Chondrocyte (in vitro differentiated cells): Measurements from ENCODE around the gene PAPOLA. TPM values are rescaled to one million over a fixed set of nuclear protein-coding genes. Genes with fewer than 3 reads are reported as not detected.

Source experiments
- DNase-seq: peaks from one replicate; pipeline ENCODE4 v3.0.0; 2021; ENCODE audit warnings: mixed read lengths, low spot score
- H3K27ac Mint-ChIP-seq: one replicate; pipeline ENCODE4 v1.8.0; 2021; ENCODE audit warnings: mild to moderate bottlenecking, moderate library complexity, mixed read lengths; ENCODE audit not compliant: unreplicated experiment
- H3K27me3 Mint-ChIP-seq: 2 replicates; pipeline ENCODE4 v1.8.0; 2021; ENCODE audit warnings: low read depth, mixed read lengths
- H3K36me3 Mint-ChIP-seq: 2 replicates; pipeline ENCODE4 v1.8.0; 2021; ENCODE audit warnings: low read depth, mixed read lengths
- H3K4me1 Mint-ChIP-seq: 2 replicates; pipeline ENCODE4 v1.8.0; 2021; ENCODE audit warnings: low read depth, mild to moderate bottlenecking, mixed read lengths
- H3K4me3 Mint-ChIP-seq: one replicate; pipeline ENCODE4 v1.8.0; 2021; ENCODE audit warnings: mild to moderate bottlenecking, moderate library complexity, mixed read lengths; ENCODE audit not compliant: unreplicated experiment
- H3K9me3 Mint-ChIP-seq: 2 replicates; pipeline ENCODE4 v1.8.0; 2021; ENCODE audit warnings: low read depth, mixed read lengths
- total RNA-seq: library from RNA; stranded (reverse); gene quantifications from 3 replicates; pipeline ENCODE4 v1.2.1, GENCODE V29; 2021
- TF ChIP-seq, protein P1 (sequence below): fragments of 200-600 bp; sonication (generic); IDR thresholded peaks from 2 replicates; pipeline ENCODE4 v1.5.0; 2021; ENCODE audit warnings: antibody characterized with exemption, mild to moderate bottlenecking, moderate library complexity

PAPOLA gene
- total RNA-seq, 1 donor from 2014 or later = 114 TPM

DNA sequence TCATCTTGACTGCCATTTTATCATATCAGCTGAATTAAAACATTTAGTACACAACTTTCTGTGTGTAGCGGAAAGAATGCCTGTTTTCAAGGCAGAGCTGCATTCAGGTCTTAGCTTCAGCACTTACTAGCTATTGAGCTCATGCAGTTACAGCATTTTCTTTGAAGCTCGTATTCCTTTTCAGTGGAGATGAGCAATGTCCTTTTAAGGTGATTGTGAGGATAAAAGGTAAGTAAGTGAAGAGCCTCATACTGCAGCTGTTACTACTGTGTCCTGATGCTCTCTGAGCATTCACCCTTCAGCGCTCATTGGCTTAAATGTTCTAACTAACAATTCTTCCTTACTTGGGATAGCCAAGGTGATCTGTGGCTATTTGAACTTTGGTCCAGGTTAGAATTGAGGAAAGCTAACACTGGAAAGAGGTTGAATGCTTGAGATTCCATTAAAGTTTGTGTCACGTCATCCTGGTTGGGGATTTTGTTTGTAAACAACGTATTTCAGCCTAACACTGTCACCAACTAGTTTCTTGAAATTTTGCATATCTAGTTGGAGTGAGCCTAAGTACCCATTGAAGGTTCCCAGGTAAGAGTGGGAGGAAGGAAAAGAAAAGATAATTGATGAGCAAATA is 71.4 kb downstream of the PAPOLA start:
- TF ChIP-seq, protein P1, sequence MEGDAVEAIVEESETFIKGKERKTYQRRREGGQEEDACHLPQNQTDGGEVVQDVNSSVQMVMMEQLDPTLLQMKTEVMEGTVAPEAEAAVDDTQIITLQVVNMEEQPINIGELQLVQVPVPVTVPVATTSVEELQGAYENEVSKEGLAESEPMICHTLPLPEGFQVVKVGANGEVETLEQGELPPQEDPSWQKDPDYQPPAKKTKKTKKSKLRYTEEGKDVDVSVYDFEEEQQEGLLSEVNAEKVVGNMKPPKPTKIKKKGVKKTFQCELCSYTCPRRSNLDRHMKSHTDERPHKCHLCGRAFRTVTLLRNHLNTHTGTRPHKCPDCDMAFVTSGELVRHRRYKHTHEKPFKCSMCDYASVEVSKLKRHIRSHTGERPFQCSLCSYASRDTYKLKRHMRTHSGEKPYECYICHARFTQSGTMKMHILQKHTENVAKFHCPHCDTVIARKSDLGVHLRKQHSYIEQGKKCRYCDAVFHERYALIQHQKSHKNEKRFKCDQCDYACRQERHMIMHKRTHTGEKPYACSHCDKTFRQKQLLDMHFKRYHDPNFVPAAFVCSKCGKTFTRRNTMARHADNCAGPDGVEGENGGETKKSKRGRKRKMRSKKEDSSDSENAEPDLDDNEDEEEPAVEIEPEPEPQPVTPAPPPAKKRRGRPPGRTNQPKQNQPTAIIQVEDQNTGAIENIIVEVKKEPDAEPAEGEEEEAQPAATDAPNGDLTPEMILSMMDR = no peak
- Mint-ChIP-seq H3K27me3 (no peaks in the 10 kb centered on the region), H3K36me3 (no peaks in the 10 kb centered on the region), H3K4me3 (no peak overlapping the region), H3K27ac (no peak overlapping the region), H3K9me3 (no peaks in the 10 kb centered on the region), H3K4me1 (peaks cover 43% of the 10 kb centered on the region)
- DNase-seq = no peak

DNA sequence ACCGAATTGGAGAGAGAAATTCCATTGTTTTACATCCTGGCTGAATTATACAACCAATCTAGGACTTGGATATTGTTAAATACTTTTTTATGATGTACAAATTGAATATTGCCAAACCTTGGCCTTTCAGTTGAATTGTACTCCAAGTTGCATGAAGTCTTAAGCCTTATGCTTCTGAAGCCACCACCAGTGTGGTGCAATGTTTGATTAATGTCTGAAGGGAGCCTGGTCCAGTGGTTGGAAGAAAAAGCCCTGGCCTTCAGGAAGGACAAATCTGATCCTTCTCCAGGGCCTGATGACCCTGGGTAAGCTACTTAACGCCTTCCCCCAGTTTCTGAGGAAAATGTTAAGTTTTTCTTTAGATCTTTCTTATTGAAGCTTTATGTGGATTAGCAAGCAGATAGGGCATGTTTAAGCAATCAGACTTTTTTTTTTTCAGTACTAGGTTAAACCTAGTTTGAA is 72.0 kb downstream of the PAPOLA start:
- Mint-ChIP-seq H3K27ac (peak overlapping the region; percentile 30), H3K4me1 (peaks cover 37% of the 10 kb centered on the region), H3K9me3 (no peaks in the 10 kb centered on the region), H3K36me3 (no peaks in the 10 kb centered on the region), H3K27me3 (no peaks in the 10 kb centered on the region), H3K4me3 (no peak overlapping the region)
- DNase-seq = no peak
- TF ChIP-seq, protein P1 = no peak

DNA sequence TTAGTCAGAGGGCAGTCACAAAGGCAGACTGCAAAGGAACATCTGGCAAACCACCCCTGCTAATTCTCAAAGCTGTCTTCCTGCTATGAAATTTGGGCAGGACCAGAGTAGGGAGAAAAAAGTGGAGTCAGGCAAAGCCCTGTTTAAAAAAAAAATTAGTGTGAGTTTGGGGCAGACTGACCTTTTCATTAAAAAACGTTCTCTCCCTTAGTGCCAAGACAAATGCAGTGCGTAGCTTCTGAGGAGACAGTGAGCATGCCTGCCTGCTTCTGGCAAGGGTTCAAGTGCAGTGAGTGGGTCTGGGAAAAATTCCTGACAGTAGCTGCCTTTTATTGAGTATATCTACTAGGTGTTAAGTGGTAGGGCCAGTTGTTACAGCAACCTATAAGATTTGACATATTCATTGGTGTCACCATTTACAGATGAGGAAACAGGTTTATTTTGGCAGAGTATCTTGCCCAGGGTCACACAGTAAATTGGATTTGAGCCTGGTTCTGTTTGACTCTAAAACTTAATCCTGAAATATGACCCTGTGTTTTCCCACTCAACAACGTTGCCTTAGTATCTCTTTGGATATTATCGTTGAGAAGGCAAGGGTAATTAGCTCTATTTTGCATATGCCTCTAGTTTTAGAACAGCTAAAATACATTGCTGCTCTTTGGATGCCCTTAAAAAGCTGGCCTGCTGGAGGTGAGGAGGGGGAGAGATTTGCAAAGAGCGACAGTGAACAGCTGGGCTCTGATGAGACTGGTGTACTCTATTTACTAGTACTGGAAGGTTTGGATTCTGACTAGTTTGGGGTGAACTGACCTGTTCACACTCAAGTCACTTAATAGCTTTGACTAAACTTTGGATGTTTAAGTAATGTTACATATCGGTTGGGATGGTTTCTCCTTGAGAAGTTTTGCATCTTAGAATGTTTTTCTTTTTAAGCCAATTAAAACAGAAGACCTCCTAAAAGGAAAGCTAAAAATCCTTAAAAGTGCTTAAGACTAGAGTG is 72.8 kb downstream of the PAPOLA start:
- Mint-ChIP-seq H3K36me3 (no peaks in the 10 kb centered on the region), H3K4me1 (peaks cover 31% of the 10 kb centered on the region), H3K27me3 (no peaks in the 10 kb centered on the region), H3K4me3 (no peak overlapping the region), H3K27ac (peak overlapping the region; percentile 30), H3K9me3 (no peaks in the 10 kb centered on the region)
- DNase-seq = no peak
- TF ChIP-seq, protein P1 = no peak

DNA sequence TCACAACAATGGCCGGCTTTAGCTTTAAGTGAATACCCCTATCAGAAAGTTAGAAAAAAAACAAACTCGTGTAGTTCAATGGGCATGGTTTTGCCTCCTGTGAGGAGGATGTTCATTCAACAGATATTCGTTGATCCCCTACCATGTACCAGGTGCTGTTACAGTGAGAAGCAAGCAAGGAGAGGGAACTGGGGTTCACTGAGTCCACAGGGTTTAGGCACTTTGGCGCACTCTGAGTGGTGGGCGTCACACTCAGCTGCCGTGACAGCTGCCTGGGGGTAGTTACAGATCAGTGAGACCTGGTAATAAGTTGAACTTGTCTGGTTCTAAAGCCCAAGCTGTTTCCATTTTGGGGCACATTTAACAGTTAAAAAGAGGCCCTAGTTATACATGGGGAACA is 74.2 kb downstream of the PAPOLA start:
- H3K36me3 Mint-ChIP-seq = no peaks in the 10 kb centered on the region

DNA sequence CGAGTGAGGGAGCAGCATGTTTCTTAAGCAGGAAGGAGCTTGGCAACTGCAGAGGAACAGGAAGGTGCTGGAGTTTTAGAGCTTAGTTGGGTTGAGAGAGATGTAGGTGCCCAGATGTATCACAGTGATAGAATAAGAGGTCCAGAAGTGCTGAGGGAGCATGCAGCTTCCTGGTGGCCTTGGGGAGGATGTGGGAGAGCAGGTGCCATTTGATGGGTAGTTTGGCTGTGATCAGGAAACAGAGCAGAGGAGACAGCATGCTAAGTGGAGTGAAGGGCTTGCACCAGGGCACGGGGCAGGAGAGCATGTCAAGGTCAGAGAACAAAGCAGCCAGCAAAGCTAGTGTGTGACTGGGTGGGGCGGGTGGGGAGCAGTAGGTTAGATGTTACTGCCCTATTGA is 74.8 kb downstream of the PAPOLA start:
- TF ChIP-seq, protein P1 = no peak
- Mint-ChIP-seq H3K36me3 (no peaks in the 10 kb centered on the region), H3K27me3 (no peaks in the 10 kb centered on the region), H3K27ac (no peak overlapping the region), H3K9me3 (no peaks in the 10 kb centered on the region), H3K4me3 (no peak overlapping the region), H3K4me1 (peaks cover 24% of the 10 kb centered on the region)
- DNase-seq = no peak

More for the DNA sequence above, 74.2 kb downstream of the PAPOLA start:
- Mint-ChIP-seq H3K27ac (no peak overlapping the region), H3K4me1 (peaks cover 24% of the 10 kb centered on the region), H3K4me3 (no peak overlapping the region), H3K9me3 (no peaks in the 10 kb centered on the region), H3K27me3 (no peaks in the 10 kb centered on the region)
- DNase-seq = no peak
- TF ChIP-seq, protein P1 = no peak
